ENCODE results near the gene CARMIL1.

The CARMIL1 gene

DNA sequence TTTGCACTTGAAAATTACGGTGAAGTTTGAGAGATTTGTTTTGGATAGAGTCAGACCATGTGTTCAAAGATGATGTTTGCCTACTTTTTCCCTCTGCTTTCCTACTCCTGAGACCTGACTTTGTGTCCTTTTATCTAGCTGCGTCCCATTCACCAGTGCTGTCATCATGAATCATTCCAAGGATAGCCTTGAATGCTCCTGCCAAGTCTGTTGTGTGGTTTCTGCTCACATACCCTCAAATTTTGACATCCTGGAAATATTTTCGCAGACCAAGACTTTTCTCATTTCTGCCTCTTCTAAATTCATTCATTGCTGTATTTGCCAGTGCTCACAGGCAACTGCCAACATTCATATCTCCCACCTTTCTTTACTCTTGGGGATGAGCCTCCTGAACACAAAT is 197.0 kb downstream of the CARMIL1 start:
- no peak for DNase-seq (ENCODE audit: low read depth)

DNA sequence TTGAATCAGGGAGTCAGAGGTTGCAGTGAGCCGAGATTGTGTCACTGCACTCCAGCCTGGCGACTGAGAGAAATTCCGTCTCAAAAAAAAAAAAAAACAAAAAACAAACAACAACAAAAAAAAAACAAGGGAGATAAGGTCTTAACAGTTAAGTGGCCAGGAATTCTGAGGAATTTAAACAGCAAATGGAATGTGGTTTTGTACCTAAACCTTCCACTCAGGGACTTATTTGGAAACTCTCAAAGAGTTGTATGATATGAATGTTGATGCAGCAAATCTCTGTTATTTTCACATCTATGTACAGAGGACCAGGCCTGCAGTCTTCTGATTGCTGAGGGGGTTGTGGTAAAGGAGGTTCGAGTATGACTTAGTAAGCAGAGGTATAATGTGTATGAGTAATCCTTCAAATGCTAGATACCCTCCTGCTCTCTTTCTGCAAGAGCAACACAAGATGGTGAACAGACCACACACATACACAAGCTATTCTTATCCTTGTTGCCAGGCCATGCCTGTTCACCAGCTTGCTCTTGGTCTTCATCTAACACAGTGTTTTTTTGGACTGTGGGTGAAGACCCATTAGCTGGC is 197.9 kb downstream of the CARMIL1 start:
- DNase-seq (ENCODE audit: low read depth): no peak

DNA sequence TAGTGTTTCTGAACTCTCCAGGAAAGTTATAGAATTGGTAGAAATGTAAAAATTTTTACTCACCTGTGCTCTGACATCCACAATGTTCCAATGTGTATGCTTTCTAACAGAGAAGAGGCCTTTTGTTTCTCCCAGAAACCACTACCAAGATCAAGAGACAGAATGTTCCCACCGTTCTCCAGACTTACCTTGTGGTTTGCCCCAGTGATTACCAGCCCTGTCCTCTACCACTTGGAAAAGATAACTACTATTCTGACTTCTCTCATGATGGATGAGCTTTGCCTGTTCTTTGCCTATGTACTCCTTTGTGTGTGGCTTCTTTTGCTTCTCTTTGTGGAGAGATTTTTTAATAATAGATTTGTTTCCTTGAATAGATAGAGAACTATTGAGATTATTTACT is 199.8 kb downstream of the CARMIL1 start:
- no peak for DNase-seq (ENCODE audit: low read depth)

DNA sequence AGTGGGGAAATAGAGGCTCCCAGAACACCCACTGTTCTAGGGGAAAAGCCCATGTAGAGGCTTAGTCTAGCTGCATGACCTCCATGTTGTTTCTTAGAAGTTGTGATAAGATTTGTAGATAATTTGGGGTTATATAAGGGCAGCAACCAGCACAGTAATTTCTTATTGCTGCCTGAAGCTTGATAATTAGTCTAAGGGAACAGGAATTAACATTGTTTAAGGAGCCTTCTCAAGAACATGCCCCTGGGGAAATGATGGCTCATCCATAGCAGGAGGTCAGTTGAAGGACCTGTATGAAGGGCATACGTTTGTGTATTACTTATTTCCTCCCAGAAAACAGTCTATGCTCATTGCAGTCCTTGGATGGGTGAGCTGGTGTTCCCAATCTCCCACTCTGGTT is 202.1 kb downstream of the CARMIL1 start:
- DNase-seq (ENCODE audit: low read depth): no peak

DNA sequence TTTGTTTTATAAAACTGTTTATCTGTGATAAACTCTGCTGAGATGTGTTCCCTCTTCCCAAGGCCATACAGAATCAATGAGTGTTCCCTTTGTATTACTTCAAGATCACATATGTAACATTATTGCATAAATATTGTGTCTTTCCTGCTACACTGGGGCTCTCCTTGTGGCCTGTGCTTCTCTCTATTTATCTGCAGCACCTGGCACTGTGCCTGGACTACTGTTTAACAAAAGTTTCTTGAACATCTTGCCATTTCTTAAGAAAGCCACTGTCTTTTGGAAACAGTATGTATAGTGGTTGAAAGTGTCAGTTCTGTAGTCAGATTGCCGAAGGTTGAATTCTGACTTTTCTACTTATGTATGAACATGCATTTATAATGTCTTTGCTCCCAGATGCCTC is 203.8 kb downstream of the CARMIL1 start:
- DNase-seq (ENCODE audit: low read depth): no peak

DNA sequence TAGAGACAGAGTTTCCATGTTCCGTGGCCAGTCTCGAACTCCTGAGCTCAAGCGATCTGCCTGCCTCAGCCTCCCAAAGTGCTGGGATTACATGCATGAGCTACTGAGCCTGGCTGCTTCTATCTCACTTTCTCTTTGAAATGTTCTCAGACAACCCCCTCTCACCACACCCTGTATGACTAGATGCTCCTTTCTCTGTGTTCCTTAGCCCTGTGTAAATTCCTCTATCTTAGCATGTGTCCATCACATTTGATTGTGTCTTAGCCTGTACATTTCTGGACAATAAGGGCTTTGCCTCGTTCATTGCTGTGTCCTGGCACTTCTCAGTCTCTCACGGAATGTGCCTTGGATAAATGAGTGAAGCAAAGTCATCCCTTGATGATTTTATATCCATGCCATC is 204.8 kb downstream of the CARMIL1 start:
- no peak for DNase-seq (ENCODE audit: low read depth)

DNA sequence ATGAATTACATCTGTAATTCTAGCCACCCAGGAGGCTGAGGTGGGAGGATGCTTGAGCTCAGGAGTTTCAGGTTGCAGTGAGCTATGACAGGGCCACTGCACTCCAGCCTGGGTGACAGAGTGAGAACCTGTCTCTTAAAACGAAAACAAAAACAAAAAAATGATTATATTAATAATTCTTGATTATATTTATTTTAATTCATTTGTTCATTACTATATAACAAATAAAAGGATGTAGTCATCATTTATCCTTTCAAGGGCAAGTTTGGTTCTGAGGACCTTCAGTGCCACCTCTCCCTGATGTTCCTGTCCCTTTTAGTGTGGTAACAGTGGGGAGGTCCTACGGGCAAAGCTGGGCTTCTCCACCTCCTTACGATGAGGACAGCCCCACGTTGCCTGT is 205.7 kb downstream of the CARMIL1 start:
- DNase-seq (ENCODE audit: low read depth): no peak

DNA sequence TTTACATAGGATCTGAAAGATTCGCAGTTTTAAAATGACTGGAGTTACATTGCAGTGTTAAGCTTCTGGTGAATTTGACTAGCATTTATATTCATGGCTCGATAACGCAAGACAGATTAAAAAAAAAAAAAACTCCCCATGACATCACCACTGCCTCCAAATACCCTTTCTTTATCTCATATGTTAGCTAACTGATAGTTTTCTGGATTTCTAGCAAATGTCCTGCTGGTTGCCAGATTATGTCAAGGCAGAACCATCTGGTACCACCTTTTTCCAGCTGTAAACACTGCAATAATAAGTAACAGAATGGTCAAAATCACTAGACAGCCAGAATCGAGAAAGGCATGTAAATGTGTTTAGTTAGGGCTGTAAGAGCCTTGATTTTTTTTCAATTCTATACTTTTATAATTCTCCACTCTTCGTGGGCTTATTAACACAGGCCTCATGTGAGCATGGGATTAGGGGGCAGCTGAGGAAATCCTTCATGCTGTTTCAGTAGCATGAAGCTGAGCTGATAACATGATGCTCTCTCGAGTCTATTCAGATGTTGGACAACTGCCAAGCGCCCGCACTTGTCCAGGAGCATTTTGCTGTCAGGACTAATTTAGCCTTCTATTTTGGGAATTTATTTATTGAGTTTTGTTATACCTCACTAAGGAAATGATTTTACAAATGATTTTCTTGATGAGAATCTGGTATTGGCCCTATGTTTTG is 206.8 kb downstream of the CARMIL1 start:
- DNase-seq (ENCODE audit: low read depth): no peak

DNA sequence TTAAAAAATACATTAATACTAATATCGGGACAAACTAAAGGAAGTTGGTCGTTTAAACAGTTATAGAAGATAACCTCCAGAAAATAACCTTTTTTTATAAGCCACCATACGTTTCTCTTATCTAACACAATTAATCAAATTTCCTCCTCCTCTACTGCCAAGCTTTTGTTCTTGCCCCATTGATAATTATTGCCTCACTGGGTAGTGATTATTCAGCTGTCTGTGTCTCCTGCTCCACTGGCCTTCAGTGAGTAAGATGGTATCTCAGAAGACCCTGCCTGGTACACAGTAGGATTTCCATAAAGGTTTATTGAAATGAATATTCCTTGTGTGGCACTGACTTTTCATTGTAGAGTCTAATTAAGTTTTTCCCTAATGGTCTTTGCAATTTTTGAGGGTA is 207.4 kb downstream of the CARMIL1 start:
- no peak for DNase-seq (ENCODE audit: low read depth)

DNA sequence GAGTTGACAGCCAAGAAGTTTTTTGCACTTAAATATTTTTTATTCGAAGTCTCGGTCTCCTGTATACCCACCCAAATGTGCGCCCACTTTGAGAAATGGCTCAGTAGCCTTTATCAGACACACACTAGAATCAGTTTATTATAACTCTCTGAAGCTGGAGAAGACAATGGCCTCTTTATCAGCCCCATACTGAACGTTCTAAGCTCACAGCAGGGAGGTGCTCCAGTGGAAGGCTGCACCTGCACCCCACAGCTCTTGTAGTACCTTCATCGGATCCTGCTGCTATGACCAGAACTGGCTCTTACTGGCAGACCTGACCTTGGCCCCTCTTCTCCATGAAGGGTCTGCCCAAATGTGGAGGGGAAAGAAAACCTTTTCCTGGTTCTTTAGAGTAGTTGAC is 207.8 kb downstream of the CARMIL1 start:
- DNase-seq (ENCODE audit: low read depth): no peak

DNA sequence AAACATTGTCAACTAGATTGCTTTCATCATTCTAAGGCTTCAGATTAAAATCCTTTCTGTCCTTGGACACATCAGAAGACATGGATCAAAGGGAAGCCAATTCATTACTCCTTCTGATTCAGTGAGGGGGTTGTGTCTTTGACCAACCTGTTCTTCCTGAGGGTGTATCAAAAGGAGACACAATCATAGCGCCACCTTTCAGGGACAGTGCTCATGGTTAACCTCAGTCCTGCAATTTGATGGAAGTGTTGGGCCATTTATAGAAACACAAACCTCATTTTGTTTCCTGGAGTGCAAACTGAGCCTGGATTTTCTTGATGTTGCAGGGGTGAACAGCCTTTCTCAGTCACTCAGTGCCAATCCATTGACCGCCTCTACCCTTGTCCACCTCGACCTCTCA is 209.0 kb downstream of the CARMIL1 start:
- DNase-seq (ENCODE audit: low read depth): no peak

DNA sequence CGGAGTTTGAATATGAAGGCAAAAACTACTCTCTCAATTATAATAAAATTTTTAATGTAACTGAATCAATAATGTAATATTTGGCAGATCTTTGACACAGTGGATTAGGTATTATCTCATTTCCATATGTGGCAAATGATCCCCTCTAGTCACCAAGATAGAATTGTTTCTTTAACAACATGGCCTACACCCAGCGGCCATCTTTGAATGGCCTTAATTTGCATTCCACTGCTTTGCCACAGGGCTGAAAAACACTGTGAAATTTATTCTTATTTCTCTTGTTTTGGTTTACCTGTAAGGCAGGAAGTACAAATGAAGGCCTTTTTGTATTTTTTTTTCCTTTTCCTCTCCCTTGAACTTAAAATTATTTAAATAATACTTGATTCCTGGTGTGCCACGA is 210.2 kb downstream of the CARMIL1 start:
- no peak for DNase-seq (ENCODE audit: low read depth)

DNA sequence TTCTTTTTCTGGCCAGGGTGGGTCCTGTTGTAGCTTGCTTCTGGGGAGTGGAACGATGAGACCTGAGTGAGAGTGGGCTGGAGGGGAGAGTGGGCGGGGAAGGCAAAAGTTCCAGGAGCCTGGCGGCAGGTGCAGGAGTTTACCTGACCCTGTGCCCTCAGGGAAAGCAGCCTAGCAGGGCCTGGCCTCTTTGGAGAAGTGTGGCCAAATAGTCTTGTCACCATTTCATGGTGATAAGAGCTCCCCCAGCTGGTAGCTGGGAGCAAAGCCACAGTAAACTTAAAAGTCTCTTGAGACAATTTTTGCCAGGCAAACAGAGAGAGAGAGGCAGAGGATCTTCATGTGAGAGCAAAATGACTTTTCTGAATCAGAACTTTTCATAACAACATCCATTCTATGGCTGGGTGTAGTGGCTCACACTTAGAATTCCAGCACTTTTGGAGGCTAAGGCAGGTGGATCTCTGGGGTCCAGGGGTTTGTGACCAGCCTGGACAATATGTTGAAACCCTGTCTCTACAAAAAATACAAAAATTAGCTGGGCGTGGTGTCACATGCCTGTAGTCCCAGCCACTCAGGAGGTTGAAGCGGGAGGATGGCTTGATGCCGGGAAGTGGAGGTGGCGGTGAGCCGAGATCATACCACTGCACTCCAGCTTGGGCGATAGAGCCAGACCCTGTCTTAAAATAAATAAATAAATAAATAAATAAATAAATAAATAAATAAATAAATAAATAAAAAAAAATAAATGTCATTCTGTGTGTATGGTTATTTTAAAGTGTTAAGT is 211.0 kb downstream of the CARMIL1 start:
- peak; percentile 74 for DNase-seq (ENCODE audit: low read depth)

DNA sequence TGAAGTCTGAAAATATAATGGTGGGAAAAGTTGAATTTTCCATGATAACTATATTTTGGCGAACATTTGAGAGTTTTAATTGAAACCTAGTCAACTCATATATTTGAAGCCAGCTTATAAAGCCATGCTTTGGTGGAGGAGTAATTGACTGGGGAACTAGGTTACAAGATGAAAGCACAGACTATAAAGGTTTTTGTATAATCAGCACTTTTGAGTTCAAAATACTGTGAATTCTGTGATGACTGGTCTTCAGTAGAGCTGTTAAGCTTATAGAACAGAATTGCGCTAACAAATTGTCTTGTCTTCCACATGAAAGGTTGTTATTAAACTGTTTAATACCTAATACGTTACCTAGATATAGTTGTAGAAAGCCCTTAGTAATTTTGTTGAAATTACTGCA is 213.8 kb downstream of the CARMIL1 start:
- no peak for DNase-seq (ENCODE audit: low read depth)

DNA sequence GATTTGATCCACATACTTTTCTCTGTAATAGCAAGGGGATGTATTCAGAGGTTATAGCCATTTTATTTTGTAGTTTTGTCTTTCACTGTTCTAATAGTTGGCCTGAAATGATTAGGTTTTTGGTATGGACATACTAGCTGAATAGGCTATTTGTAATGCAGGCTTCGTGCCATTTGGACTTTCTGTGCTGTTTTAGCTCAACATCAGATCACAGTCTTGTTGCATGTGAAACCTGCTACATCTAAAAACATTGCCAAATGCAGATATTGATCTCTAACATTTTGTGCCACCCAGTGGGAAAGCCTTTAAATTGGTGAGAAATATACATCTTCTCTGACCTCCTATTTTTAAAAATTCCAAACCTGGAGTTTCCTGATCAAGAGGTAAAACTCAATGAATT is 215.3 kb downstream of the CARMIL1 start:
- DNase-seq (ENCODE audit: low read depth): no peak

DNA sequence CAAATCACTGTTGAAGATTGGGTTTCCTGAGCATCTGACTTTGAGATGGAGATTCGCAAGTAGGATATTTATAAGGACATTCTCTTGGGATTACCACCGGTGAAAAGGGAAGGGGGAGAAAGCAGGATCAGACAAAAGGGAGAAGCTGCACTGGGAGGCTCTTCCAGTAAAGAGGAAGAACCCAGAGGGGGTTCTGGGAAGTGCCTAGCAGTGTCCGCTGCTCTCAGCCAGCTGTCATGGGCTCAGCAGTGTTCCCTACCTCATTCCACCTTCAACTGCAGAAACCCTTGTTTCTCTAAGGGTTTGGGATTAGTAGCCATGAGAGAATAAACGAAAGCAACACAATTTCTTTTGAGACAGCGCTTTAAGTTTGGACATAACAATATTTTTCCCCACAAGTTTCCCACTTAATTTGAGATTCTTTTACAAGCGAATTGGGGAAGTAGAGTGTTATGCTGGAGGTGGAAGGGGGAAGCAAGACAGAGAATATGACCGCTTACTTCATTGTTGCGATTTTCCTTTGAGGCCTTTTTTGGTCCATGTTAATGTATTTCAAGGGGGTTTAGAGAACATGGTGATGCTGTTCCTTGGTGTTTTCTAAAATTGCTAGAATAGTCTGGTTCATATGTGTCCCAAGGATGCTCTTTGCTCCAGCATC is 218.3 kb downstream of the CARMIL1 start:
- no peak for DNase-seq (ENCODE audit: low read depth)

DNA sequence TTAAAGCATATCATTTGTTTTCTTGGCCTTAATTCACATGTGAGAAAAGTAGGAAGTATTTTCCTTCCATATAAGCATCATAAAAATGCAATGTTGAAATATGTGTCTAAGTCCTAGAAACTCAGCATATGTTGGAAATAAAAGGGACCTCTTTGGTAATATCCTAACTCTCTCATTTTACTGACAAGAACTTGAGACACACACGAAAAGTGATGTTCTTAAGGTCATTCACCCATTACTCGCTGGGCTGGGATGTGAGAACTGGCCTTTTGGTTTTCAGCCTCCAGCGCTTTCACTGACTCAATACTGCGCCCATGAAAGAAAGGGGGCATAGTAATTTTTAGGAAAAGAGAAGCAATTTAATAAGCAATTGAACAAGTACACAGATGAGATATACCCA is 219.3 kb downstream of the CARMIL1 start:
- no peak for DNase-seq (ENCODE audit: low read depth)

DNA sequence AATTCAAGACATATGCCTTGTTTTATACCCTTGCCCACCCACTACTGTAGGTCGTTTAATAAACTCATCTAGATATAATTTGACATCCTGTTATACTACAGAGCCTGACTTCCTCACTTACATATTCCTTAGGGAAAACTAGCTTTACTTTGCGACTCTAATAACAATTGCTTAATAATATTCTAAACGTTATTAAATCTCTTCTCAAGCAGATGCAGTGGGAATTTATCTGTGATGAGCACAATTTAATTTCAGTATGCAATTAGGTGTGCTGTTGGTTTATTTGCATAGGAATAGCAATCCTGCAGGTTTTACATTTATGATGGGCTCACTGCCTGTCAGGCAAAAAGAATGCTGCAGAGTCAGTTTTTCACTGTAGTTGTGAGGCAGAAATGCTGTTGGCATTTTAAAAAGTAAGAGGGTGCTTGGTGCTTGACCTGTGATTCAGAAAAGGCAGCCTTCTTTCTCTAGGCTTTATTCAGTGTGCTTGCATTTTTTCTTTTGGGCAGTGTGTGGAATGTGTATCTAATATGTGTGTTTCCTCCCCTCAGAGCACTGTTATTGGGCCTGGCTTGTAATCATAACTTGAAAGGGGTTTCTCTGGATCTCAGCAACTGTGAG is 220.6 kb downstream of the CARMIL1 start:
- no peak for DNase-seq (ENCODE audit: low read depth)

DNA sequence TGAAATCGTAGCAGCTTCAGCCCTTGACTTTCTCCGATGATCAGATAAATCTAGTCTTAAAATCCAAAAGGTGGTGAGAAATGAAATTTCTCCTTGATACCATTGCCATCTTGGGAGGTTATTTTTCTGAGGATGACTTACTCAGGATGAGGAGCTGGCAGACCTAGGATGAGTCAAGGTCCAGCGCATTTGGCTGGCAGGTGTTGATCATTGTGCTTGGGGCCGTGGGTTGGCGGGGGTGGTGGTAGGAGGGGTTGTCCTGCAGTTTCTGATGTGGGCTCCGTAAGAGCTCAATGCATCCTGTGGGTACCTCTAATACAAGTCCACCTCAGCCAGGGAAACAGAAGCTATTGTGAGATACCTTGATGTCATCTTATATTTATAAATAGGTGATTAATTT is 224.5 kb downstream of the CARMIL1 start:
- no peak for DNase-seq (ENCODE audit: low read depth)

DNA sequence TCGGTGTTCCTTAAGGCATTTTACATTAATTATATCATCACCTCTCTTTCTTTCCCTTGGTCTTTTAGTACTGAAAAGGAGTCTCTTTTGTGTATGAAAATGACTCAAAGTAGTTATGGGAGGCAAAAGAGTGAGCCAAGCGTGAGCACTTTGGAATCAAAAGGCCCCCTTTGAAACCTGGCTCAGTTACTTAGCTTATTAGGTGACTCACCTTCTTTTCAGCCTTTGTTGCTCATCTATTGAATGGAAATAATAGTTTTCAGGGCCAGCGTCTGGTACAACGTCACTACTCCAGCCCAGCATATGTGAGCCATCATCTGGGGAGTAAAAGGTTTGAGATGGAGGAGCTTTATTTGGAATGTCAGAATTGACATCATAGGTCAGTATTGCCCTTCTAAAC is 225.5 kb downstream of the CARMIL1 start:
- no peak for DNase-seq (ENCODE audit: low read depth)

DNA sequence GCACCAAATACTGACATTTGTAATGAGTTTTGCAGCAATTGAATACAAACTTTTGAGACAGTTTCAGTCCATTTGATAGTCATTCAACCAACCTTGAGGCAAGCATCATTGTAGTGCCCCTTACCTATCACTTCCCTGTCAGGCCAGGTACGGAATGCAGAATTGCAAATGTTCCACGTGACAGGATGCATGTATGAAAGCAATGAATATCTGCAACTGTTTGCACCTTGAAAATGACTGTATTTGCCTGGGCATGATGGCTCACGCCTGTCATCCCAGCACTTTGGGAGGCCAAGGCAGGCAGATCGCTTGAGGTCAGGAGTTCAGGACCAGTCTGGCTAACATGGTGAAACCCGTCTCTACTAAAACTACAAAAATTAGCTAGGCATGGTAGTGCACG is 226.8 kb downstream of the CARMIL1 start:
- DNase-seq (ENCODE audit: low read depth): no peak

DNA sequence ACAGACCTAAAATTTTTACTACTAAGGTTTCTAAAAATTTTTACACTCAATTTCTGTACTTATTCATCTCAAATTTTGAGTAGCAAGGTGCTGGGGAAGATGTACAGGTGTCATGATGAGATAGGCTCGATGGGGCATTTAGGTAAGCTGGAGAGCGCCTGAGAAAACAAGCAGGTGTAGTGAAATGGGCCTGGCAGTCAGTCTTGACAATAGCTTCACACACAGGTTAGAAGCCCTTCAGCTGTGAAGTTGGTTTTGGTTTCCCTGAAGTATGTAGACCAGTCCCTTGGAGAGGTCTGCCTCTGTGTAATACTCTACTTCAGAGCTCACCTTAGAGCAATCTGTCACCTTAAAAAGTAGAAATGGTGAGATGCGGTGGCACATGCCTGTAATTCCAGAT is 228.9 kb downstream of the CARMIL1 start:
- DNase-seq (ENCODE audit: low read depth): no peak

DNA sequence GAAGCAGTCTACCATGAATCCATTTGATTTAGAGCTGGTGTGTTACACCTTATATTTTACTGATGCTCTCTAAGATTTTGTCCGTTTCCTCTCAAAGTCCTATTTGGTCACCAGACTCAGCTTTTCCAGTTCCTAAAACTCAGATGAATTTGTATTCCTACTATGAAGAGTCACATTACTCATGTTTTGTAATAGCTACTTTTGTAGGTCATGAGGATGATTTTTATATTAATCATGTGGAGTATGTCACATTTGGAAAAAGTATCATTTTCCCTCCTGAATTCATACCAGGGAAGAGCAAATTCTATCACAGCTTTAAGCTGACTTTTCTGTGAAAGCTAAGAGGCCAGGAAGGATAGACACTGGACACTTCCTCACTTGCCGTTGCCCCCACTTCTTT is 232.2 kb downstream of the CARMIL1 start:
- DNase-seq (ENCODE audit: low read depth): no peak
